ENCODE results near the gene SPHK1. TPM values are rescaled to one million over a fixed set of nuclear protein-coding genes. Genes with fewer than 3 reads are reported as not detected.

SPHK1 gene
- polyA plus RNA-seq, 1 of the 3 experiments (the other 2 are of a cell fraction): 12.3 TPM

DNA sequence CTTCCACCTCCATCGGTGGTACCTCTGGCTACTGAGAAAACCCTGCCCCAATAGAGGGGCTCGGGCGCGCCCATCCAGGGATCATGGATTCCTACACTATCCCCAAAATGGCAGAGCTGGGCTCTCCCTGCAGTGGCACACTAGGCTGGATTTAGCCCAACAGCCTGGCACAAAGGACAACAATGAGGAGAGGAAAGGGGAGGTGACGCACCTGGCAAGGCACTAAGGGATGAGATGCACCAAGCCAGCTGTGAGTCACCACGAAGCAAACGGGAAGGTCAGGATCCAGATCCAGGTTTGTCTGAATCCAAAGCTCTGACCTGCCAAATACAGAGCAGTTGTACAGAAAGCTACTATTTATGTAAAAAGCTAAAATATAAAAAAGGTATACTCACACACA, 50.5 kb downstream of the SPHK1 start:
- H3K4me2 ChIP-seq: no peak overlapping the region
- no peak for DNase-seq
- H3K9me2 ChIP-seq: no peaks in the 10 kb centered on the region
- H3K79me2 ChIP-seq (ENCODE audit: insufficient read depth): peaks cover 94% of the 10 kb centered on the region
- H3K9ac ChIP-seq: no peak overlapping the region
- H3K9me3 ChIP-seq: no peaks in the 10 kb centered on the region
- 92% methylated on average over 7 of the region's 7 CpGs for WGBS (ENCODE audit: low lambda C conversion rate)
- no peak overlapping the region for H3K4me3 ChIP-seq (ENCODE audit: low read depth in 2 of 2, low read length in 1 of 2)
- peaks cover 0 to 13% of the 10 kb centered on the region in 2 experiments; a peak in 1 of 4 replicates for H3K4me1 ChIP-seq (ENCODE audit: control insufficient read depth in 1 of 2, insufficient read depth in 2 of 2, low read depth in 1 of 2, low read length in 1 of 2)
- H4K20me1 ChIP-seq (ENCODE audit: insufficient read depth): peaks cover 78% of the 10 kb centered on the region
- TF ChIP-seq SMC3 (IDR thresholded peaks at IDR 0.05; ENCODE audit: low read depth, low read length) (no peak), CHD2 (IDR thresholded peaks at IDR 0.05; ENCODE audit: low read length, partially characterized antibody) (no peak), TCF12 (IDR thresholded peaks at IDR 0.05) (no peak), JUND (IDR thresholded peaks at IDR 0.05) (no peak), RCOR1 (IDR thresholded peaks at IDR 0.05; ENCODE audit: low read length) (no peak), NRF1 (IDR thresholded peaks at IDR 0.05; ENCODE audit: low read depth, low read length) (no peak), EP300 (IDR thresholded peaks at IDR 0.05; ENCODE audit: borderline replicate concordance in 1 of 2, low read depth in 1 of 2, low read length in 1 of 2) (no peak), ELF1 (IDR thresholded peaks at IDR 0.05) (no peak), FOXM1 (IDR thresholded peaks at IDR 0.05; ENCODE audit: low read depth) (no peak), TEAD4 (IDR thresholded peaks at IDR 0.05; ENCODE audit: borderline replicate concordance, insufficient read depth) (no peak), GATA2 (CRISPR knock-in tag; IDR thresholded peaks at IDR 0.05) (no peak), FOSL2 (IDR thresholded peaks at IDR 0.05; ENCODE audit: borderline replicate concordance, low read depth) (no peak), RAD21 (IDR thresholded peaks at IDR 0.05; ENCODE audit: low read length) (no peak), NFIC (IDR thresholded peaks at IDR 0.05; ENCODE audit: borderline replicate concordance) (no peak)
- TF ChIP-seq, protein P1, sequence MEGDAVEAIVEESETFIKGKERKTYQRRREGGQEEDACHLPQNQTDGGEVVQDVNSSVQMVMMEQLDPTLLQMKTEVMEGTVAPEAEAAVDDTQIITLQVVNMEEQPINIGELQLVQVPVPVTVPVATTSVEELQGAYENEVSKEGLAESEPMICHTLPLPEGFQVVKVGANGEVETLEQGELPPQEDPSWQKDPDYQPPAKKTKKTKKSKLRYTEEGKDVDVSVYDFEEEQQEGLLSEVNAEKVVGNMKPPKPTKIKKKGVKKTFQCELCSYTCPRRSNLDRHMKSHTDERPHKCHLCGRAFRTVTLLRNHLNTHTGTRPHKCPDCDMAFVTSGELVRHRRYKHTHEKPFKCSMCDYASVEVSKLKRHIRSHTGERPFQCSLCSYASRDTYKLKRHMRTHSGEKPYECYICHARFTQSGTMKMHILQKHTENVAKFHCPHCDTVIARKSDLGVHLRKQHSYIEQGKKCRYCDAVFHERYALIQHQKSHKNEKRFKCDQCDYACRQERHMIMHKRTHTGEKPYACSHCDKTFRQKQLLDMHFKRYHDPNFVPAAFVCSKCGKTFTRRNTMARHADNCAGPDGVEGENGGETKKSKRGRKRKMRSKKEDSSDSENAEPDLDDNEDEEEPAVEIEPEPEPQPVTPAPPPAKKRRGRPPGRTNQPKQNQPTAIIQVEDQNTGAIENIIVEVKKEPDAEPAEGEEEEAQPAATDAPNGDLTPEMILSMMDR (IDR thresholded peaks at IDR 0.05): no peak
- TF ChIP-seq, protein P2, sequence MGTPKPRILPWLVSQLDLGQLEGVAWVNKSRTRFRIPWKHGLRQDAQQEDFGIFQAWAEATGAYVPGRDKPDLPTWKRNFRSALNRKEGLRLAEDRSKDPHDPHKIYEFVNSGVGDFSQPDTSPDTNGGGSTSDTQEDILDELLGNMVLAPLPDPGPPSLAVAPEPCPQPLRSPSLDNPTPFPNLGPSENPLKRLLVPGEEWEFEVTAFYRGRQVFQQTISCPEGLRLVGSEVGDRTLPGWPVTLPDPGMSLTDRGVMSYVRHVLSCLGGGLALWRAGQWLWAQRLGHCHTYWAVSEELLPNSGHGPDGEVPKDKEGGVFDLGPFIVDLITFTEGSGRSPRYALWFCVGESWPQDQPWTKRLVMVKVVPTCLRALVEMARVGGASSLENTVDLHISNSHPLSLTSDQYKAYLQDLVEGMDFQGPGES (IDR thresholded peaks at IDR 0.05; ENCODE audit: low read depth, low read length): no peak
- TF ChIP-seq, protein P3, sequence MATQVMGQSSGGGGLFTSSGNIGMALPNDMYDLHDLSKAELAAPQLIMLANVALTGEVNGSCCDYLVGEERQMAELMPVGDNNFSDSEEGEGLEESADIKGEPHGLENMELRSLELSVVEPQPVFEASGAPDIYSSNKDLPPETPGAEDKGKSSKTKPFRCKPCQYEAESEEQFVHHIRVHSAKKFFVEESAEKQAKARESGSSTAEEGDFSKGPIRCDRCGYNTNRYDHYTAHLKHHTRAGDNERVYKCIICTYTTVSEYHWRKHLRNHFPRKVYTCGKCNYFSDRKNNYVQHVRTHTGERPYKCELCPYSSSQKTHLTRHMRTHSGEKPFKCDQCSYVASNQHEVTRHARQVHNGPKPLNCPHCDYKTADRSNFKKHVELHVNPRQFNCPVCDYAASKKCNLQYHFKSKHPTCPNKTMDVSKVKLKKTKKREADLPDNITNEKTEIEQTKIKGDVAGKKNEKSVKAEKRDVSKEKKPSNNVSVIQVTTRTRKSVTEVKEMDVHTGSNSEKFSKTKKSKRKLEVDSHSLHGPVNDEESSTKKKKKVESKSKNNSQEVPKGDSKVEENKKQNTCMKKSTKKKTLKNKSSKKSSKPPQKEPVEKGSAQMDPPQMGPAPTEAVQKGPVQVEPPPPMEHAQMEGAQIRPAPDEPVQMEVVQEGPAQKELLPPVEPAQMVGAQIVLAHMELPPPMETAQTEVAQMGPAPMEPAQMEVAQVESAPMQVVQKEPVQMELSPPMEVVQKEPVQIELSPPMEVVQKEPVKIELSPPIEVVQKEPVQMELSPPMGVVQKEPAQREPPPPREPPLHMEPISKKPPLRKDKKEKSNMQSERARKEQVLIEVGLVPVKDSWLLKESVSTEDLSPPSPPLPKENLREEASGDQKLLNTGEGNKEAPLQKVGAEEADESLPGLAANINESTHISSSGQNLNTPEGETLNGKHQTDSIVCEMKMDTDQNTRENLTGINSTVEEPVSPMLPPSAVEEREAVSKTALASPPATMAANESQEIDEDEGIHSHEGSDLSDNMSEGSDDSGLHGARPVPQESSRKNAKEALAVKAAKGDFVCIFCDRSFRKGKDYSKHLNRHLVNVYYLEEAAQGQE (IDR thresholded peaks at IDR 0.05; ENCODE audit: low read depth, low read length): no peak
- H3F3A ChIP-seq (replicated peaks; ENCODE audit: insufficient read depth): no peaks in the 10 kb centered on the region
- H3K27me3 ChIP-seq (ENCODE audit: insufficient read depth): no peaks in the 10 kb centered on the region
- ChIA-PET CTCF (interaction anchor here (0.9 to 5.7 kb wide), 10 partner anchors 15 to 253 kb away, joined by 3 to 40 read pairs (median 4); no protein-coding TSS in a partner anchor), POLR2A (interaction anchor here (0.6 to 1.1 kb wide), 3 partner anchors 108 to 332 kb away, joined by 3 to 4 read pairs (median 3); no protein-coding TSS in a partner anchor)
- H2AFZ ChIP-seq (ENCODE audit: low read depth): no peak overlapping the region
- H3K27ac ChIP-seq (ENCODE audit: low read depth in 2 of 2, low read length in 1 of 2): no peak overlapping the region
- no peaks in the 10 kb centered on the region for H3K36me3 ChIP-seq (replicated peaks in 1 of 2; ENCODE audit: control insufficient read depth in 1 of 2, insufficient read depth in 2 of 2, low read length in 1 of 2)
